AG04450 (cell line): ENCODE measurements around the gene PAX7. TPM values are rescaled to one million over a fixed set of nuclear protein-coding genes. Genes with fewer than 3 reads are reported as not detected.

Source experiments
- CTCF ChIA-PET: fragments of 300-600, 350-600 bp; formaldehyde crosslinking; extraction: SDS; loops from one replicate; lab custom pipeline; 2022; ENCODE audit warnings: antibody characterized with exemption, inconsistent platforms; lab: Charles Lee
- POLR2A ChIA-PET: fragments of 350-600 bp; formaldehyde crosslinking; extraction: SDS; loops from one replicate; lab custom pipeline; 2021; ENCODE audit warnings: antibody characterized with exemption, inconsistent platforms; lab: Yijun Ruan, JAX
- DNase-seq: peaks from one replicate; pipeline ENCODE4 v3.0.0-alpha.2; 2011; ENCODE audit warnings: low read depth, low spot score
- H3K27ac ChIP-seq: one replicate; pipeline ENCODE4 v1.5.1; 2012; ENCODE audit warnings: low read depth, low read length, control low read depth
- H3K27me3 ChIP-seq: one replicate; pipeline ENCODE4 v1.6.0; 2012; ENCODE audit warnings: low read length; ENCODE audit not compliant: control insufficient read depth, insufficient read depth
- H3K4me3 ChIP-seq: 2 replicates; pipeline ENCODE4 v1.5.1; 2011; ENCODE audit warnings: mild to moderate bottlenecking, low read depth, low read length, control low read depth
- H3K9me3 ChIP-seq: 2 replicates; pipeline ENCODE4 v1.5.1; 2012; ENCODE audit warnings: low read length; ENCODE audit not compliant: control insufficient read depth, insufficient read depth
- CTCF ChIP-seq: IDR thresholded peaks from 2 replicates; pipeline ENCODE4 v1.5.1; 2011; ENCODE audit warnings: low read depth, low read length, control low read depth, inconsistent platforms
- polyA plus RNA-seq: library from polyadenylated mRNA; depleted of rRNA; stranded (reverse); fragments of >200 nt; gene quantifications from 2 replicates; pipeline ENCODE4 v1.2.3, GENCODE V29; 2011

PAX7 gene
- polyA plus RNA-seq, 1 experiment = not detected

GRCh38 chr1:18735224-18735997 is 104.8 kb downstream of the PAX7 start:
- no peak for DNase-seq
- ChIA-PET POLR2A (no interaction called here), CTCF (no interaction called here)
- Histone ChIP-seq H3K27me3 (peaks cover 8% of the 10 kb centered on the region), H3K9me3 (no peaks in the 10 kb centered on the region; the same call in 1 of the 2 replicates), H3K4me3 (no peak overlapping the region), H3K27ac (no peak overlapping the region)
- TF ChIP-seq CTCF = no peak

- no peak overlapping the region for H3K4me3 ChIP-seq
- peaks cover 8% of the 10 kb centered on the region for H3K27me3 ChIP-seq
- H3K9me3 ChIP-seq = no peaks in the 10 kb centered on the region; the same call in 1 of the 2 replicates
- ChIA-PET CTCF (no interaction called here), POLR2A (no interaction called here)
- no peak for DNase-seq
- no peak for TF ChIP-seq CTCF
- peak overlapping the region; percentile 21 for H3K27ac ChIP-seq
These were observed 106.3 kb downstream of the PAX7 start for GRCh38 chr1:18736958-18737357.

GRCh38 chr1:18738126-18738525 is 107.5 kb downstream of the PAX7 start:
- DNase-seq = no peak
- no peak overlapping the region for H3K27ac ChIP-seq
- TF ChIP-seq CTCF = no peak
- H3K4me3 ChIP-seq = no peak overlapping the region
- ChIA-PET POLR2A (no interaction called here), CTCF (no interaction called here)
- no peaks in the 10 kb centered on the region; the same call in 1 of the 2 replicates for H3K9me3 ChIP-seq
- H3K27me3 ChIP-seq = peaks cover 8% of the 10 kb centered on the region

GRCh38 chr1:18738617-18739016 is 108.0 kb downstream of the PAX7 start:
- Histone ChIP-seq H3K4me3 (no peak overlapping the region), H3K27me3 (peaks cover 4% of the 10 kb centered on the region), H3K27ac (no peak overlapping the region), H3K9me3 (no peaks in the 10 kb centered on the region; the same call in 1 of the 2 replicates)
- TF ChIP-seq CTCF = no peak
- DNase-seq = no peak
- POLR2A ChIA-PET = no interaction called here
- CTCF ChIA-PET = no interaction called here

GRCh38 chr1:18739408-18739807 is 108.8 kb downstream of the PAX7 start:
- Histone ChIP-seq H3K27me3 (peaks cover 4% of the 10 kb centered on the region), H3K4me3 (no peak overlapping the region), H3K9me3 (no peaks in the 10 kb centered on the region; the same call in 1 of the 2 replicates), H3K27ac (no peak overlapping the region)
- POLR2A ChIA-PET = no interaction called here
- no peak for TF ChIP-seq CTCF
- CTCF ChIA-PET = no interaction called here
- no peak for DNase-seq
